Suprapubic skin (tissue), 4 donors: ENCODE measurements around the gene EFCAB5.

Experiments
- CTCF ChIP-seq, 2 donors: fragments of 200-600 bp in 1 of 2; fragments of 450-650 bp in 1 of 2; sonication (generic) in 1 of 2; IDR thresholded peaks; one replicate each; pipeline ENCODE4 v1.5.1; 2016 to 2019; ENCODE audit warnings: antibody characterized with exemption in 2 of 2, mild to moderate bottlenecking in 1 of 2, moderate library complexity in 1 of 2
- EP300 ChIP-seq: sonication (generic); formaldehyde crosslinking; IDR thresholded peaks from one replicate; pipeline ENCODE4 v1.6.1; 2017; ENCODE audit warnings: antibody characterized with exemption
- POLR2A ChIP-seq, 2 donors: fragments of 450-650 bp; IDR thresholded peaks; one replicate each; pipeline ENCODE4 v1.6.1; 2017; ENCODE audit warnings: antibody characterized with exemption in 2 of 2, mild to moderate bottlenecking in 2 of 2, moderate library complexity in 2 of 2
- POLR2AphosphoS5 ChIP-seq, 3 donors: sonication (generic); formaldehyde crosslinking; IDR thresholded peaks; one replicate each; pipeline ENCODE4 v1.6.1; 2017; ENCODE audit warnings: antibody characterized with exemption in 3 of 3

- no peak for TF ChIP-seq CTCF (IDR thresholded peaks at IDR 0.05)
- no peak for TF ChIP-seq POLR2A (IDR thresholded peaks at IDR 0.05)
- no peak for TF ChIP-seq EP300
- TF ChIP-seq POLR2AphosphoS5 (IDR thresholded peaks at IDR 0.05): no peak
These were observed 160.4 kb downstream of the EFCAB5 start for GRCh38 chr17:30101686-30102390.
